Astrocyte of the hippocampus (primary cell): ENCODE data around the gene CRX.
"Not testable (repeated sequence)": the region's sequence is repeated elsewhere in the genome, so short reads cannot be mapped to it uniquely, and the experiment has no call there.

ENCODE experiments used
- DNase-seq: peaks from one replicate; pipeline ENCODE4 v3.0.0; 2011; ENCODE audit warnings: low read depth, low spot score

The CRX gene

GRCh38 chr19:47803671-47804070 is 18.1 kb upstream of the CRX start:
- not testable (repeated sequence) for DNase-seq

DNA sequence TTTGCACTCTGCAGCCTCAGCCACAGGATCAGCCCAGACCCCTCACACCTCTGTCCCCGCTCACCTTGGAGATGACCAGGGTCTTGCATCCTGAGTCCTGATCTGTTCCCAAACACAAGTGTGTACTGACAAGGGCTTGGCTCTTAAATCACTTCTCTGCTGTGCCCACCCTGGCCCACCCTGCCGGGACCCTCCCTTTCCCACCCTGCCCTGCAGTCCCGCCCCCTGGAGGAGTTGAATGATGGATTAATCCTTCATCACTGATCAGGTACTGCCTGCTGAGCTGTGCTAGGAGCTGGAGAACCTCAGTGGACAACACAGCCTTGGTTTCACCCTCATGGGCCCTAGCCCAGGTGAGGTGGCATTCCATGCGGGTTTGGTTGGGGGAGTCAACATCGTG is 17.3 kb upstream of the CRX start, which contains the start of gene TPRX1:
TSS of gene TPRX1 (minus strand) at position 101 of the 400 bp plus-strand sequence. CDS start at position 89, 12 bp downstream.
- not testable (repeated sequence) for DNase-seq

DNA sequence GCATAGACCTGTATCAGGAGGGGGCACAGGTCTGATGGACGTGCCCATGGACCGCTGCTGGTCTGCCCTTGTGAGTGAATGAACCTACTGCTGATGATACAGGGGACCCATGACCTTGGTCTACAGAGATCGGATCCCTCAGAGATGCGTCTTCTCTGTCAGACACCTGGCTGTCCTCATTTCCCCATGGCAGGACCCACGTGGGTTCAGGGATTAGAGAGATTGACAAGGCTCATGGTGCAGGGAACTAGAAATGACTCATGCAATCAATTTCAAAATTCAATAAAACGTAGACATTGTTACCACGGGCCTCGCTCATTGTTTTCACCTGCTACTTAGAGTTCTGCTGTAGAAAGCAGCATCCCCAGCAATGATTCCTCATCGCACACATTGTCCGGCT is 16.4 kb upstream of the CRX start:
- DNase-seq, result no peak

GRCh38 chr19:47806435-47806834 is 15.3 kb upstream of the CRX start:
- no peak for DNase-seq

GRCh38 chr19:47813304-47813994 is 8.3 kb upstream of the CRX start:
- peak; percentile 68 for DNase-seq

DNA sequence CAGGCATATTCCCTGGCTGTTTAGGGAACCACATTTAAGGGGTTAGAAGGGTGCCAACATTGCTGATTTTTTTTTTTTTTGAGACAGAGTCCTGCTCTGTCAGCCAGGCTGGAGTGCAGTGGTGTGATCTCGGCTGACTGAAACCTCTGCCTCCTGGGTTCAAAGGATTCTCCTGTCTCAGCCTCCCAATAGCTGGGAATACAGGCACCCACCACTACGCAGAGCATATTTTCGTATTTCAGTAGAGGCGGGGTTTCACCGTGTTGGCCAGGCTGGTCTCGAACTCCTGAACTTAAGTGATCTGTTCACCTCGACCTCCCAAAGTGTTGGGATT is 7.8 kb upstream of the CRX start:
- no peak for DNase-seq

GRCh38 chr19:47816270-47816669 is 5.5 kb upstream of the CRX start:
- not testable (repeated sequence) for DNase-seq

GRCh38 chr19:47818221-47818620 is 3.5 kb upstream of the CRX start:
- DNase-seq, result not testable (repeated sequence)

DNA sequence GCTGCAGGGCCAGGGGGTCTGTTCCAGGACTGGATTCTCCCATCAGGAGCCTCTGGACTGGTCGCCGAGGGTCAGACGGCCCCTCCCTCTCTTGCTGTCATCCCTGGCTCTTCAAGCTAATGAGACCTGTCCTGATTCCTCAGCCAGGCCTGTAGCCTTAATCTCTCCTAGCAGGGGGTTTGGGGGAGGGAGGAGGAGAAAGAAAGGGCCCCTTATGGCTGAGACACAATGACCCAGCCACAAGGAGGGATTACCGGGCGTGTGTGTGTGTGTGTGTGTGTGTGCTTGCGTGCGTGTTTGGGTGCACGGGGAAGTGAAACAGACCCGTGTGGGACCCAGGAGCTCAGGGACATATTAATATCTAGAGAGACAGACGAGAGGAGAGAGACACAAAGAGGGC is 1.9 kb upstream of the CRX start:
- DNase-seq, result no peak

GRCh38 chr19:47820410-47820809 is 1.3 kb upstream of the CRX start:
- DNase-seq, result no peak

DNA sequence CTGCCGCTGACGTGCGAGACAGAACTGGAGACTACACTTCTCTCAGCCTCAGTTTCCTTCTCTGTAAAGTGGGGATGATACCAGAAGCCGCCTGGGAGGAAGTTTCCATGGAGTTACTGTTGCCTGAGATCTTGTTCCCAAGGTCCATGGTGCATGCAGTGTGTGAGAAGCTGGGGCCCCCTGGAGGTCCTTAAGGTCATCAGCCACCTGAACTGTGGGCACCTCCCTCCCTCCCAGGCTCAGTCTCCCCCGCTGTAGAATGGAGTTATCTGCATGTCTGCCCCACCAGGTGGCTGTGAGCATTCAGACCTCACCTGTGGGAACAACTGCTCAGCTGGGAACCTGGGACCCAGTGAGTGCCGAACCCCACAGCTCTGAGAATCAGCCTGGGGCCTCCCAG is 2.7 kb downstream of the CRX start:
- no peak for DNase-seq

DNA sequence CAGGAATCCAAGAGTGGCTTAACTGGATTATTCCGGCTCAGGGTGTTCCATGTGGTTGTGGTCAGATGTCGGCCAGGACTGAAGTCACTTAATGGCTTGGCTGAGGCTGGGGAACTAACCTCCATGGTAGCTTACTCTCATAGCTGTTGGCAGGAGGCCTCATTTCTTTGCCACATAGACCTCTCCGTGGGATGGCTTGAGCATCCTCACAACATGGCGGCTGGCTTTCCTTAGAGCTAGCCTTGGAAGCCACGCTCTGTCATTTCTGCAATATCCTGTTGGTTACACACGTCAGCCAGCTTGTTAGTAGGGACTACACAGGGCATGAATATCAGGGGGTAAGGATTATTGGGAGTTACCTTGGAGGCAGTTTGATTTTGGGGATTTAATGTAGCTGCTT is 5.1 kb downstream of the CRX start:
- DNase-seq, result no peak

- no peak for DNase-seq
Measured at GRCh38 chr19:47832723-47833122, 11.0 kb downstream of the CRX start.

GRCh38 chr19:47836038-47836437 is 14.3 kb downstream of the CRX start:
- no peak for DNase-seq

- DNase-seq, result no peak
Measured at GRCh38 chr19:47839411-47839810, 17.7 kb downstream of the CRX start.

DNA sequence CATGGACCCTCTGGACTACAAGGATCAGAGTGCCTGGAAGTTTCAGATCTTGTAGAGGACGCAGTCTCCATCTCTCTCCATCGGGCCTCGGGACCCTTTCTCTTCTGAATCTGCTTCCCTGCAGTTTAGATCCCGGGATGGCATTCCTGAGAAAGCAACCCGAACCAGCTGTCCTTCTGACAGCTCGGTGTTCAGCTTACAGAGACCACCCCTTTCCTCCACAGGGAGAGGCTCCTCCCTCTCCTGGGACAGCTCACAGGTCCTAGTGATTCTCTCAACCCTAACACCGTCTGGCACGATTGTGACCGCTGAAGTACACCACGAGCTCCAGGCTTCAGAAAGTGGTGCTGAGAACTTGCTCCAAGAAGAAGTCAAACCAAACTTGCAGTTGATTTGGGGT is 18.2 kb downstream of the CRX start:
- DNase-seq, result no peak

DNA sequence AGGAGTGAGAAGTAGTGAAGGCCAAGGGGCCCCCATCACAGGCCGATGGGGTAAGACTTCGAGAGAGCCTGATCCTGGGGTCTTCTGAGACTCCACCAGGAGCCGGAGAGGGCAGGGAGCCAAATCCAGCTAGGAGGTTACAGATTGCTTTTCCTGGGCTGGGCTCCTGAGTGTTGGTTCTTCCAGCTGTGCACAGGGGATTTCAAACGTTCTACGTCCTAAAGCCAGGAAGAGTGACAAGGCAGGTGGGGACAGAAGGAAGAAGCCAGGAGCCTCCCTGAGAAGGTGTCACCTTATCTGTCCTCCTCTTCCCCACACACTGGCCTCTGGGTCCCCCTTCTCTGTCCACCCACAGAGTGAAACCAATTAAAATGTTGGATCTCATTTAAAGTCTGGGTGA is 21.2 kb downstream of the CRX start:
- DNase-seq, result no peak

DNA sequence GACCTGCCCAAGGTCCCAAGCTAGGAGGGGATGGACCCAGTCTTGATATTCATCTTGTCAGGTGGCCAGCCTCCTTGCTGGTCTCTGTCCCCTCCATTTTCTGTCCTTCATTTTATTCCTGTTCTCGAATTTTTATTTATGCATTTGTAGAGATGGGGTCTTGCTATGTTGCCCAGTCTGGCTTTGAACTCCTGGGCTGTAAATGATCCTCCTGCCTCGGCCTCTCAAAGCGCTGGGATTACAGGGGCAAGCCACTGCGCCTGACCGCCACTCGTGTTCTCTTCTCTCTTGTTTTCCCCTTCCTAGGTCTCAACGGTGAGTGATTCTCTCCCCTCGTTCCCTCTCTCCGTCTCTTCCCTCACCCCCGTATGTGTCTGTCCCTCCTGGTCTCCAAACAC is 26.7 kb downstream of the CRX start:
- DNase-seq, result no peak

GRCh38 chr19:47848823-47849473 is 27.2 kb downstream of the CRX start:
- no peak for DNase-seq

GRCh38 chr19:47853003-47853402 is 31.3 kb downstream of the CRX start:
- no peak for DNase-seq

DNA sequence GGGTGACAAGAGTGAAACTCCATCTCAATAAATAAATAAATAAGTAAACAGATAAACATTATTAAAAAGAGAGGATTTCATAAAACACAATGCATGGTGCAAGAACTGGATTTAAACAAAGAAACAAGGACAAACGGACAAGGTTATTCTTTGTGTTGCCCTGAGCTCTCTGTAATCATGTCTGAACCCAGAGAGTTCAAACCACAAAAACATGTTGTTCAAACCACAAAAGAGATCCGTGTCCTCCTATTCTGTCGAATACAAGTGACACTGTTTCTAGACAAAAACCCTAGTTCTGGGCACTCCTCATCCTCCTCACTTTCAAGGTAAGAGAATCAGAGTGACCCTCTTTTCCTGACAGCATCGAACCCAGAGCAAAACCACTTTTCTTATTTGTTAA is 32.7 kb downstream of the CRX start:
- DNase-seq, result no peak

DNA sequence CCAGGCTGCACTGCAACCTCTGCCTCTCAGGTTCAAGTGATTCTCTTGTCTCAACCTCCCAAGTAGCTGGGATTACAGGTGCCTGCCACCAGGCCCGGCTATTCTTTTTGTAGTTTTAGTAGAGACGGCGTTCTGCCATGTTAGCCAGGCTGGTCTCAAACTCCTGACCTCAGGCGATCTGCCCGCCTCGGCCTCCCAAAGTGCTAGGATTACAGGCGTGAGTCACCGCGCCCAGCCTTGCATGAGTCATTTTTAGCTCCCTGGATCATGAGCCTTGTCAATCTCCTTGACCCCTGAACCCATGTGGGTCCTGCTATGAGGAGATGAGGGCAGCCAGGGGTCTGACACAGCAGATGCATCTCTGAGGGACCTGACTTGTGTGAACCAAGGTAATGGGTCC is 36.5 kb downstream of the CRX start:
- DNase-seq, result not testable (repeated sequence)

GRCh38 chr19:47858646-47859285 is 37.0 kb downstream of the CRX start, which contains the start of gene TPRX2:
Gene TPRX2 (plus strand): TSS chr19:47859235. CDS start chr19:47859247, 12 bp downstream.
- DNase-seq, result not testable (repeated sequence)
